Measurements from ENCODE around the gene ANKRD2.

DNA sequence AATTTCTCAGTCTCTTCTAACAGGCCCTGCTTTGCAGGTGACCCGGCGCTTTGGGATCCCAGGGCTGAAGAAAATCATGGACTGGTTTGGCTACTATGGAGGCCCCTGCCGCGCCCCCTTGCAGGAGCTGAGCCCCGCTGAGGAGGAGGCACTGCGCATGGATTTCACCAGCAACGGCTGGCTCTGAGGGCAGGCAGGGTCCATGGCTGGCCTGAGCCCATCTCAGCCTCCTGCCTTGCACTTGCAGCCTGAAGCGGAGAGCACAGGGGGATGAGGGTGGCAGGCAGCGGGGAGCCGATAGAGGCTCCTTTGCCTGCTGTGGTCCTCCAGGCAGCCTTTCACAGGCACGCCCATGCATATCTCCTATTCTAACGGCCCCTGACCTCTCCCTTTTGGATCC is 38.9 kb downstream of the ANKRD2 start:
- TF ChIP-seq, protein P1, sequence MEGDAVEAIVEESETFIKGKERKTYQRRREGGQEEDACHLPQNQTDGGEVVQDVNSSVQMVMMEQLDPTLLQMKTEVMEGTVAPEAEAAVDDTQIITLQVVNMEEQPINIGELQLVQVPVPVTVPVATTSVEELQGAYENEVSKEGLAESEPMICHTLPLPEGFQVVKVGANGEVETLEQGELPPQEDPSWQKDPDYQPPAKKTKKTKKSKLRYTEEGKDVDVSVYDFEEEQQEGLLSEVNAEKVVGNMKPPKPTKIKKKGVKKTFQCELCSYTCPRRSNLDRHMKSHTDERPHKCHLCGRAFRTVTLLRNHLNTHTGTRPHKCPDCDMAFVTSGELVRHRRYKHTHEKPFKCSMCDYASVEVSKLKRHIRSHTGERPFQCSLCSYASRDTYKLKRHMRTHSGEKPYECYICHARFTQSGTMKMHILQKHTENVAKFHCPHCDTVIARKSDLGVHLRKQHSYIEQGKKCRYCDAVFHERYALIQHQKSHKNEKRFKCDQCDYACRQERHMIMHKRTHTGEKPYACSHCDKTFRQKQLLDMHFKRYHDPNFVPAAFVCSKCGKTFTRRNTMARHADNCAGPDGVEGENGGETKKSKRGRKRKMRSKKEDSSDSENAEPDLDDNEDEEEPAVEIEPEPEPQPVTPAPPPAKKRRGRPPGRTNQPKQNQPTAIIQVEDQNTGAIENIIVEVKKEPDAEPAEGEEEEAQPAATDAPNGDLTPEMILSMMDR (conservative IDR thresholded peaks at IDR 0.05 in 1 of 2, IDR thresholded peaks at IDR 0.05 in 1 of 2; ENCODE audit: extremely low read depth in 1 of 2, insufficient read depth in 1 of 2, low read depth in 1 of 2, low read length in 2 of 2), result no peak
- TF ChIP-seq EZH2 (IDR thresholded peaks at IDR 0.05; ENCODE audit: borderline replicate concordance, low read length), result no peak

Measured in mammary epithelial cell (primary cell).